Measurements from ENCODE around the gene GSE1. TPM values are rescaled to one million over a fixed set of nuclear protein-coding genes. Genes with fewer than 3 reads are reported as not detected.

Gene GSE1
- total and polyA plus RNA-seq, 2 of the 13 experiments (the other 11 are each of a cell fraction or from before 2014, with no cell fraction given) = 16.1 to 31.2 TPM

DNA sequence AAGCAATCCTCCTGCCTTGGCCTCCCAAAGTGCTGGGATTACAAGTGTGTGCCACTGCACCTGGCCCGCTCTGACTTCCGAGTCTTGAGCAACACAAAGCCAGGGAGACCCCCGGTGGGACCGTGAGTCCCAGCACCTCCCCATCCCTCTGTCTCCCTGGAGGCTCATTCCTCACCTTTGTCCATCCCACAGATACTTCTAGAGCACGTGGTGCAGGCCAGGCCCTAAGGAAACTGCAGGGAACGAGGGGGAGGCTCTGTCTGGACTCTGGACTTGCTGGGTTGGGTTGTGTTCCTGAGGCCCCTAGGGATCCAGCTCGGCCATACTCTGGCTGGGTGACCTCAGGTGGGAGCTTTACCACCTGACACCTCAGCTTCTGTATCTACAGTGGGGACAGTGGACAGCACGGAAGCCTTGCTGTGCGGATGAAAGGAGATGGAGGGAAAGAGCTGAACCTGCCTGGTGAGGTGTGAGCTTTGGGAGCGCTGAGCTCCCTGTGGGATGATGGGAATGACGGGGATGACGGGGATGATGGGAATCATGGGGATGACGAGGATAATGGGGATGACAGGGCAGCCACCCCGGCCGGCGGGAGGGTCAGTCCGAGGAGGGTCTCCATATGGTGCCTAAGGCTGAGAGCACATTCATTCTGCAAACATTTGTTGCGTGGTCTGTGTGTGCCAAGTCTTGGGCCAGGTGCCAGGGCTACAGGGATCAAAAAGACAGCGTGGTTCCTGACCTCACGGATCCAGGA, 111.2 kb downstream of the GSE1 start:
- POLR2A ChIA-PET = no interaction called here
- intact Hi-C loops (cut with micrococcal nuclease; ENCODE audit: unreplicated experiment) = no loop called here
- CTCF ChIA-PET (ENCODE audit: low intra/inter-chr PET ratio, low total read pairs) = no interaction called here
- TF ChIP-seq, protein P1, sequence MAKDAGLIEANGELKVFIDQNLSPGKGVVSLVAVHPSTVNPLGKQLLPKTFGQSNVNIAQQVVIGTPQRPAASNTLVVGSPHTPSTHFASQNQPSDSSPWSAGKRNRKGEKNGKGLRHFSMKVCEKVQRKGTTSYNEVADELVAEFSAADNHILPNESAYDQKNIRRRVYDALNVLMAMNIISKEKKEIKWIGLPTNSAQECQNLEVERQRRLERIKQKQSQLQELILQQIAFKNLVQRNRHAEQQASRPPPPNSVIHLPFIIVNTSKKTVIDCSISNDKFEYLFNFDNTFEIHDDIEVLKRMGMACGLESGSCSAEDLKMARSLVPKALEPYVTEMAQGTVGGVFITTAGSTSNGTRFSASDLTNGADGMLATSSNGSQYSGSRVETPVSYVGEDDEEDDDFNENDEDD (CRISPR knock-in tag; IDR thresholded peaks at IDR 0.05; ENCODE audit: borderline replicate concordance) = 0 out of 2 replicates have a peak, but pooled peaks have one; percentile 15
- TF ChIP-seq SAP130 (CRISPR knock-in tag; IDR thresholded peaks at IDR 0.05; ENCODE audit: low read depth) (0 out of 2 replicates have a peak, but pooled peaks have one; percentile 22), U2AF2 (IDR thresholded peaks at IDR 0.05; ENCODE audit: low read depth, low read length) (no peak), ZZZ3 (CRISPR knock-in tag; IDR thresholded peaks at IDR 0.05; ENCODE audit: borderline replicate concordance) (no peak), ZFX (CRISPR knock-in tag; IDR thresholded peaks at IDR 0.05; ENCODE audit: low read depth) (peak; percentile 64), SRSF1 (optimal IDR thresholded peaks at IDR 0.05; ENCODE audit: low read depth, low read length) (no peak)
- TF ChIP-seq, protein P2, sequence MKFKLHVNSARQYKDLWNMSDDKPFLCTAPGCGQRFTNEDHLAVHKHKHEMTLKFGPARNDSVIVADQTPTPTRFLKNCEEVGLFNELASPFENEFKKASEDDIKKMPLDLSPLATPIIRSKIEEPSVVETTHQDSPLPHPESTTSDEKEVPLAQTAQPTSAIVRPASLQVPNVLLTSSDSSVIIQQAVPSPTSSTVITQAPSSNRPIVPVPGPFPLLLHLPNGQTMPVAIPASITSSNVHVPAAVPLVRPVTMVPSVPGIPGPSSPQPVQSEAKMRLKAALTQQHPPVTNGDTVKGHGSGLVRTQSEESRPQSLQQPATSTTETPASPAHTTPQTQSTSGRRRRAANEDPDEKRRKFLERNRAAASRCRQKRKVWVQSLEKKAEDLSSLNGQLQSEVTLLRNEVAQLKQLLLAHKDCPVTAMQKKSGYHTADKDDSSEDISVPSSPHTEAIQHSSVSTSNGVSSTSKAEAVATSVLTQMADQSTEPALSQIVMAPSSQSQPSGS (CRISPR knock-in tag; IDR thresholded peaks at IDR 0.05) = no peak
- TF ChIP-seq, protein P3, sequence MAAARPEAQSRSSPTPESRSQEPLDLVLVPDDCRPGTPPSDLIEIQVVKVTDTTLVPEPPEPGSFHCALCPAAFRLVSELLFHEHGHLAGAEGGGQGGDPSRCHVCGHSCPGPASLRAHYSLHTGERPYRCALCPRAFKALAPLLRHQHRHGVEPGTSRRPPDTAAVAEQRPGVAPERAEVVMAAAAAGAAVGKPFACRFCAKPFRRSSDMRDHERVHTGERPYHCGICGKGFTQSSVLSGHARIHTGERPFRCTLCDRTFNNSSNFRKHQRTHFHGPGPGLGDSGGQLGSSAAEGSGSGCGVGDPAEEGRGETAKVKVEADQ (CRISPR knock-in tag; IDR thresholded peaks at IDR 0.05; ENCODE audit: borderline replicate concordance) = no peak
- TF ChIP-seq, protein P4, sequence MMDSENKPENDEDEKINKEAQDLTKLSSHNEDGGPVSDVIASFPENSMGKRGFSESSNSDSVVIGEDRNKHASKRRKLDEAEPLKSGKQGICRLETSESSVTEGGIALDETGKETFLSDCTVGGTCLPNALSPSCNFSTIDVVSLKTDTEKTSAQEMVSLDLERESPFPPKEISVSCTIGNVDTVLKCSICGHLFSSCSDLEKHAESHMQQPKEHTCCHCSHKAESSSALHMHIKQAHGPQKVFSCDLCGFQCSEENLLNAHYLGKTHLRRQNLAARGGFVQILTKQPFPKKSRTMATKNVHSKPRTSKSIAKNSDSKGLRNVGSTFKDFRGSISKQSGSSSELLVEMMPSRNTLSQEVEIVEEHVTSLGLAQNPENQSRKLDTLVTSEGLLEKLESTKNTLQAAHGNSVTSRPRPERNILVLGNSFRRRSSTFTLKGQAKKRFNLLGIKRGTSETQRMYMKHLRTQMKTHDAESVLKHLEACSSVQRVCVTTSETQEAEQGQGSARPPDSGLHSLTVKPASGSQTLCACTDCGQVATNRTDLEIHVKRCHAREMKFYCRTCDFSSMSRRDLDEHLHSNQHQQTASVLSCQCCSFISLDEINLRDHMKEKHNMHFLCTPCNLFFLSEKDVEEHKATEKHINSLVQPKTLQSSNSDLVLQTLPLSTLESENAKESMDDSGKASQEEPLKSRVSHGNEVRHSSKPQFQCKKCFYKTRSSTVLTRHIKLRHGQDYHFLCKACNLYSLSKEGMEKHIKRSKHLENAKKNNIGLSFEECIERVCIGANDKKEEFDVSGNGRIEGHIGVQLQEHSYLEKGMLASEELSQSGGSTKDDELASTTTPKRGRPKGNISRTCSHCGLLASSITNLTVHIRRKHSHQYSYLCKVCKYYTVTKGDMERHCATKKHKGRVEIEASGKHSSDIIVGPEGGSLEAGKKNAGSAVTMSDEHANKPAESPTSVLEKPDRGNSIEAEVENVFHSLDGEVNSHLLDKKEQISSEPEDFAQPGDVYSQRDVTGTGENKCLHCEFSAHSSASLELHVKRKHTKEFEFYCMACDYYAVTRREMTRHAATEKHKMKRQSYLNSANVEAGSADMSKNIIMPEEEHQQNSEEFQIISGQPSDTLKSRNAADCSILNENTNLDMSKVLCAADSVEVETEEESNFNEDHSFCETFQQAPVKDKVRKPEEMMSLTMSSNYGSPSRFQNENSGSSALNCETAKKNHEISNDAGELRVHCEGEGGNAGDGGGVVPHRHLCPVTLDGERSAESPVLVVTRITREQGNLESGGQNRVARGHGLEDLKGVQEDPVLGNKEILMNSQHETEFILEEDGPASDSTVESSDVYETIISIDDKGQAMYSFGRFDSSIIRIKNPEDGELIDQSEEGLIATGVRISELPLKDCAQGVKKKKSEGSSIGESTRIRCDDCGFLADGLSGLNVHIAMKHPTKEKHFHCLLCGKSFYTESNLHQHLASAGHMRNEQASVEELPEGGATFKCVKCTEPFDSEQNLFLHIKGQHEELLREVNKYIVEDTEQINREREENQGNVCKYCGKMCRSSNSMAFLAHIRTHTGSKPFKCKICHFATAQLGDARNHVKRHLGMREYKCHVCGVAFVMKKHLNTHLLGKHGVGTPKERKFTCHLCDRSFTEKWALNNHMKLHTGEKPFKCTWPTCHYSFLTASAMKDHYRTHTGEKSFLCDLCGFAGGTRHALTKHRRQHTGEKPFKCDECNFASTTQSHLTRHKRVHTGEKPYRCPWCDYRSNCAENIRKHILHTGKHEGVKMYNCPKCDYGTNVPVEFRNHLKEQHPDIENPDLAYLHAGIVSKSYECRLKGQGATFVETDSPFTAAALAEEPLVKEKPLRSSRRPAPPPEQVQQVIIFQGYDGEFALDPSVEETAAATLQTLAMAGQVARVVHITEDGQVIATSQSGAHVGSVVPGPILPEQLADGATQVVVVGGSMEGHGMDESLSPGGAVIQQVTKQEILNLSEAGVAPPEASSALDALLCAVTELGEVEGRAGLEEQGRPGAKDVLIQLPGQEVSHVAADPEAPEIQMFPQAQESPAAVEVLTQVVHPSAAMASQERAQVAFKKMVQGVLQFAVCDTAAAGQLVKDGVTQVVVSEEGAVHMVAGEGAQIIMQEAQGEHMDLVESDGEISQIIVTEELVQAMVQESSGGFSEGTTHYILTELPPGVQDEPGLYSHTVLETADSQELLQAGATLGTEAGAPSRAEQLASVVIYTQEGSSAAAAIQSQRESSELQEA (CRISPR knock-in tag; IDR thresholded peaks at IDR 0.05; ENCODE audit: not compliant biosample characterization) = peak; percentile 3
- TF ChIP-seq, protein P5, sequence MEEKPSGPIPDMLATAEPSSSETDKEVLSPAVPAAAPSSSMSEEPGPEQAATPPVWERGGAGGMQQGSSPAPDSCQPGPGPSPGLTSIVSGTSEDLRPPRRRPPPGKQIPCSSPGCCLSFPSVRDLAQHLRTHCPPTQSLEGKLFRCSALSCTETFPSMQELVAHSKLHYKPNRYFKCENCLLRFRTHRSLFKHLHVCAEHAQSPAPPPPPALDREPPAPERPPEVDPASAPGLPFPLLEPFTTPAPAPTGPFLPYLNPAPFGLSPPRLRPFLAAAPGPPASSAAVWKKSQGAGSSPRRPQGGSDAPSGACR (CRISPR knock-in tag; IDR thresholded peaks at IDR 0.05) = no peak

More for the DNA sequence above, 111.2 kb downstream of the GSE1 start:
- ATAC-seq (peak; percentile 56), FAIRE-seq (no peak), DNase-seq (ENCODE audit: low spot score) (no peak)
- Histone ChIP-seq H3K27ac (ENCODE audit: extremely low read length, insufficient read depth, low read length) (no peak overlapping the region), H3K36me3 (replicated peaks in 1 of 2; ENCODE audit: control insufficient read depth in 1 of 2, insufficient read depth in 2 of 2, low read length in 2 of 2) (no peaks in the 10 kb centered on the region), H3K4me3 (replicated peaks in 1 of 3; ENCODE audit: insufficient read depth in 1 of 3, low read depth in 2 of 3, low read length in 3 of 3) (no peak overlapping the region), H2AFZ (ENCODE audit: low read length) (no peak overlapping the region), H3K27me3 (ENCODE audit: control insufficient read depth in 1 of 2, insufficient read depth in 2 of 2, low read length in 2 of 2) (peaks cover 0 to 9% of the 10 kb centered on the region in 2 experiments; a peak in 3 of 5 replicates), H3K79me2 (ENCODE audit: insufficient read depth, low read length) (no peaks in the 10 kb centered on the region), H4K20me1 (ENCODE audit: insufficient read depth, low read length) (no peaks in the 10 kb centered on the region), H3K4me1 (ENCODE audit: insufficient read depth, low read length) (peaks cover 18% of the 10 kb centered on the region), H3K4me2 (ENCODE audit: low read depth, low read length) (peak overlapping the region; percentile 4; the same call in 1 of the 2 replicates), H3K9me3 (ENCODE audit: low read length) (no peaks in the 10 kb centered on the region), H3K9ac (ENCODE audit: insufficient read depth, low read depth, low read length) (no peak overlapping the region)
- no TSS peak for BruUV-seq (replicated peaks)
- 47% methylated on average over 17 of the region's 20 CpGs for WGBS (ENCODE audit: low lambda C conversion rate)
- in situ Hi-C loops (cut with HindIII; ENCODE audit: extremely low pct_ligation_motif_present, low pct_unique_long_range_greater_than_20kb) = no loop called here
